Activated CD8-positive, alpha-beta memory T cell treated with anti-CD3 and anti-CD28 coated beads for 36 hours (primary cell): Measurements from ENCODE around the gene LMF1. TPM values are rescaled to one million over a fixed set of nuclear protein-coding genes. Genes with fewer than 3 reads are reported as not detected.

Experiments
- CTCF ChIA-PET: fragments of 350-600 bp; sonication (Branson Sonifier 250); formaldehyde crosslinking; loops from one replicate; lab custom pipeline; 2021; ENCODE audit warnings: antibody characterized with exemption; lab: Charles Lee
- POLR2A ChIA-PET: fragments of 350-600 bp; sonication (Branson Sonifier 250); formaldehyde crosslinking; loops from one replicate; lab custom pipeline; 2021; ENCODE audit warnings: antibody characterized with exemption; lab: Charles Lee
- total RNA-seq, 2 experiments: library from RNA; stranded (reverse); gene quantifications; one replicate each; pipeline ENCODE4 v1.2.3, GENCODE V29; 2021

Gene LMF1
- total RNA-seq, 2 experiments from 2014 or later: 7.7 to 7.8 TPM

- CTCF ChIA-PET: no interaction called here
- POLR2A ChIA-PET: no interaction called here
Observed at GRCh38 chr16:942436-943060, 28.2 kb downstream of the LMF1 start.

DNA sequence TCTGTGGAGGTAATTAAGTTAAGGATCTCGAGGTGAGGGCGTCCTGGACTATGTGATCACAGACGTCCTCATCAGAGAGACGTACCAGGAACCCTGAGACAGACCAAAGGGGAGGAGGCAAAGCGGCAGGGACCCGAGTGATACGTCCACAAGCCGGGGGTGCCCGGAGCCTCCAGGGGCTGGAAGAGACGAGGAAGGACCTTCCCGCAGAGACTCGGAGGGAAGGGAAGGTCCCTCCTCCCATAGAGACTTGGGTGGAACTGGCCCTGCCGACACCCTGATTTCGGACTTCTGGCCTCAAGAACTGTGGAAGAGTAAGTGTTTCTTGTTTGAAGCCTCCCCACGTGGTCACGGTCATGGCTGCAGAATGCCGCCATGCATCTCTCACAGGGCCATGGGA is 30.8 kb downstream of the LMF1 start:
- CTCF ChIA-PET: no interaction called here
- POLR2A ChIA-PET: no interaction called here

DNA sequence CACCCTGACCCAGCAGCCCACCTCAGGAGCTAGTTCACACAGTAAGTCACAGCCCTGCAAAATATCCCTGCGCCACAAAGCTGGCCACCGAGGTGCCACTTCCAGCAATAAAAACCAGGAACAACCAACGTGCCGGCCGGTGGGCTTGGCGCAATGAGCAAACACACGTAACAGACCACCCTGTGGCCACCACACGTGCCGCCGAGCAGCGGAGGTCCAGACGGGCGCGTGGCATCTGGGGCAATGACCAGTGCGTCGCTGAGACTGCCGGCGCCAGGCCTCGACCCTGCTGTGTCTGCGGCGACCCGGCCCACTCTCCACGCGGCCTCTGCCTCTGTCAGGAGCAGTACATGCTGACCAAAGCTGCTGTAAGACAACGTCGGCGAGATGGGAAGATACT is 31.5 kb downstream of the LMF1 start:
- POLR2A ChIA-PET: no interaction called here
- CTCF ChIA-PET: no interaction called here

GRCh38 chr16:938752-939151 is 32.0 kb downstream of the LMF1 start:
- CTCF ChIA-PET: no interaction called here
- POLR2A ChIA-PET: no interaction called here

DNA sequence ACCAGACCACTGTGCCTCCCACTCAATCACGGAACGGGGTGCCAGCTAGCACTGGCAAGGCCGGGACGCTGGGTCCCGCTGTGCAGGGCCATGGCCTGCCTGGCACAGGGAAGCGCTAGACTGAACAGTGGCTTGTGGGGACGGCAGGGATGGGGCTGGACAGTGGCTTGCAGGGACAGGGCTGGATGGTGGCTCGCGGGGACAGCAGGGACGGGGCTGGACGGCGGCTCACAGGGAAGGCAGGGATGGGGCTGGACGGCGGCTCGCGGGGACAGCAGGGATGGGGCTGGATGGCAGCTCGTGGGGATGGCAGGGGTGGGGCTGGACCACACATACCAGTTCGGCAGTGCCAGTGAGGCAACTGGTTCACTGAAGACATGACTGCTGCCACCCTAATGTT is 32.6 kb downstream of the LMF1 start:
- ChIA-PET CTCF (no interaction called here), POLR2A (no interaction called here)

DNA sequence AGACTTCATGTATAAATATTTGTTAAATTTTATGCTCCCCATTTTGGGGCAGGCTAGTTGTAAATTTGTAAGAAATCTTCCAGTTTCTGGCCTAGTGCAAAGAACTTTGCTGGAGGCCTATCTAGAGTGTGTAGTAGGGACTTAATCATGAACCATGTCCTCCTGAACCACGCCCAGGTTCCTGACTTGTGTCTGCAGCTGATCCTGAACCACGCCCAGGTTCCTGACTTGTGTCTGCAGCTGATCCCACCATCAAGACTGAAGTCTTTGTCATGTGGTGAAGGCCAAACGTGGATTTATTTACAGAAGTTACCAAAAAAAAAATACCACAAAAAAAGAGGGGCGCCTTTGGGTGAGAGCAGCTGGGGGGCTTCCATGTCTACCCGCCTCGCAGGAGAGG is 33.1 kb downstream of the LMF1 start:
- ChIA-PET CTCF (no interaction called here), POLR2A (no interaction called here)

DNA sequence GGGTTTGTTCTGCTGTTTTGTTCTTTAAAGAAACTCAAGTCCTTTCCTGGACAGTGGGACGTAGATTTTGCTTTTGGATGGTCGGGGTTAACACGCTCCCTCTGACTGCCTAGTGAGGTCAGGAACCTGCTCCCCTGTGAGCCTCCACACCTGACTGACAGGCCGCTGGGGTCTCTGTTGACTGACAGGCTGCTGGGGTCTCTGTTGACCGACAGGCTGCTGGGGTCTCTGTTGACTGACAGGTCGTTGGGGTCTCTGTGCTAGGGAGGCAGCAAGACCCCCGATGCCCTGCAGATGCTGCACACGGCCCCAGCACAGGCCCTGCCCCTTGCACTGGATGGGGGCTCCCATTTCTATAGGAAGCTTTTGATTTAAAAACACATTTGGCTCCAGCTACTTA is 33.5 kb downstream of the LMF1 start:
- POLR2A ChIA-PET: no interaction called here
- CTCF ChIA-PET: no interaction called here

GRCh38 chr16:935684-936083 is 35.1 kb downstream of the LMF1 start:
- CTCF ChIA-PET: no interaction called here

GRCh38 chr16:934178-934577 is 36.6 kb downstream of the LMF1 start:
- CTCF ChIA-PET: no interaction called here
- POLR2A ChIA-PET: no interaction called here

More at GRCh38 chr16:935684-936083, 35.1 kb downstream of the LMF1 start:
- POLR2A ChIA-PET: no interaction called here

DNA sequence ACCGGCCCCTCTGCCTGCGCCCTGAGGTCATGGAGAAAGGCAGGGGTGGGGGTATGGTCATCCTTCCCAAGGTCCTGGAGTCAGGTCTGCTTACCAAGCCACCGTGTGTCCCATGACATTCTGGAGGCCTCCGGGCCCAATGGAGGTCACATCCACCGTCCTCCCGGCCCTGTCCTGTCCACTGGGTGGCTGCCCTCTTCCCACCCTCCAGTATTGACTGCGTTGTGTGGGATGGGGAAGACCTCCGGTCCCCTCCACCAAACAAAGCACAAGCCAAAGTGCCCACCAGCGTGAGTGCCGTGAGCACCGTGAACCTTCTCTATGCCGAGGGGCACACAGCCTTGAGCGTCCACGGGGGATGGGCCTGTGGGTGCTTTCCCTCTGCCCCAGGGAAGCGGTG is 37.2 kb downstream of the LMF1 start:
- ChIA-PET POLR2A (no interaction called here), CTCF (no interaction called here)

DNA sequence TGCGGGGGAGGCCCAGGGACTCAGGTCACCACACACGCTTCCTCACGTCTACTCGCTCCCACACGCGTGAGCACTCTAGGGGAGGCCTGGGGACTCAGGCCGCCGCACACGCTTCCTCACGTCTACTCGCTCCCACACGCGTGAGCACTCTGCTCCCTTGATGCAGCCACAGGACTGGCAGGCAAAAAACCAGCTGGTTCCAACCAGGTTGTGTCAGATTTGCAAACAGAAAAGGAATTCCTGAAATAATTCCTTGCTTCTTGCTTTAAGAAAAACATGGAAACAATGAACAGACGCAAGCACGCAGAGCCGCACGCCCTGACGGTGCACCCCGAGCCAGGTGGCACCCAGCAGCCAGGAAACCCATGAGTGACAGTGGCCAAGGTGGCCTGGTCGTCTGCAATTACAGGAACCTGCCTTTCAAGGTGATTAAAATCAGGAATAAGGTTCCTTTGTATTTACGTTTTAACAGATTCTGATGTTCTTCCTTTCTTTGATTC is 37.9 kb downstream of the LMF1 start:
- CTCF ChIA-PET: no interaction called here
- POLR2A ChIA-PET: no interaction called here

- POLR2A ChIA-PET: no interaction called here
- CTCF ChIA-PET: no interaction called here
Observed at GRCh38 chr16:931626-932500, 38.9 kb downstream of the LMF1 start.

GRCh38 chr16:931171-931570 is 39.6 kb downstream of the LMF1 start:
- CTCF ChIA-PET: no interaction called here
- POLR2A ChIA-PET: no interaction called here

DNA sequence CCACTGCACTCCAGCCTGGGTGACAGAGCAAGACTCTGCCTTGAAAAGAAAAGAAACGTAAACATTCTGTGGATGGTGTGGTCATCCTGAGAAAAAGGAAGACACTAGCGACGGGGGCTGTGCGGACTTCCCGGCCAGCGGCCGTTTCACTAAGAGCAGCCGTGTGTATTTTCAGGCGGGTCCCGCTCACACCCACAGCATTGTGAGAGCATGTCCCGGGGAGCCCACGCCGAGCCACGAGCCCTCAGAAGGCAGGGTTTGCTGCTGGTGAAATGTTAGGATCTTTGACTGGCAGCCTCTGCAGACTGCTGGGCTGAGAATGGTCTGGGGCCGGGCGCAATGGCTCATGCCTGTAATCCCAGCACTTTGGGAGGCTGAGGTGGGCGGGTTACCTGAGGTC is 40.3 kb downstream of the LMF1 start:
- CTCF ChIA-PET: no interaction called here

GRCh38 chr16:930076-930475 is 40.7 kb downstream of the LMF1 start:
- CTCF ChIA-PET: no interaction called here
- POLR2A ChIA-PET: no interaction called here

More for the DNA sequence above, 40.3 kb downstream of the LMF1 start:
- POLR2A ChIA-PET: no interaction called here

DNA sequence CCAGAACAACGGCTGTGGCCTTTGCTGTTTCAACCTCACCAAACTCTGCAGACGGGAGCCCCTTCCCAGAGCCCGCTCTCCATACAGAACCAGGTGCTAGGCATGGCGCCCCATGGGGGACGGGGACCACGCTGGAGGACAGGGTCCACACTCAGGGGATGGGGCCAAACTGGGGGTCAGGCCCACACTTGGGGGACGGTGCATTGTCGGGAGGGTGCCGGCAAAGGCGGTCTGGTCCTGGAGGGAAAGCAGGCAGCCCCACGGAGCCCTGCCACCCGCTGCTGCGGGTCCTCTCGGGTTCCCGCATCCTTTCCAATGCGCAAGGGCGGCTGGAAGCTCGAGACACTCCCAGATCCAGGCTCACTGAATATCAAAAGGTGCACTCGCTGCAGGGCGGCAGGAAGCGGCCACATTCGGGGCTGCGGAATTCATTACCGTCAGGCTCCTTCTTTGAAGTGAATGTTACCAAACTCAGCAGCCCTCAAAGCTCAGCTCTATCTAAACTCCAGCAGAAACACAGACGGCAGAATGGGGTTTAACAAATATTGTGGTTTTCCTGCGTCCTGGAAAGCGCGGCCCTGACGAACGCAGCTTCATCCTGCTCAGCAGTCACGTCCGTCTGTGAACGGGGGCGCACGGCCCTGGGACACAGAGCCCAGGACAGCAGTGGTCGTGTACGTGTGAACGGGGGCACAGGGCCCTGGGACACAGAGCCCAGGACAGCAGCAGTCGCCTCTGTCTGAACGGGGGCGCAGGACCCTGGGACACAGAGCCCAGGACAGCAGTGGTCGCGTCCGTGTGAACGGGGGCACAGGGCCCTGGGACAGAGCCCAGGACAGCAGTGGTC is 41.3 kb downstream of the LMF1 start:
- POLR2A ChIA-PET: no interaction called here
- CTCF ChIA-PET: no interaction called here

DNA sequence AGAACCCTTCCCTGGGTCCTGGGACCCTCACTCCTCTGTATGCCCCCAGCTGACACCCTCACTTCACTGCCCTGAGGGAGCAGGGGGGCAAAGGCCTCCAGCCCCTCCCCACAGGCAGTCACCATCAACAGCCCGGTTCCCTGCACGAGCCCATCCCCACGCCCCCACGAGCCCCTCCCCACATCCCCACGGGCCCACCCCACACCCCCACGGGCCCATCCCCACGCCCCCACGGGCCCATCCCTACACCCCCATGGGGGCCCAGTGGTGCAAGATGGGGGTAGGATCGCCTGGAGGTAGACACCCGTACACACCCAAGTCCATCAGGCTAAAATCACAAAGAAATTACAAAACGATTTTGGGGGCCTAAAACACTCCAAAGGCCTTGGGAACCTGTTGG is 42.3 kb downstream of the LMF1 start:
- POLR2A ChIA-PET: no interaction called here
- CTCF ChIA-PET: no interaction called here

GRCh38 chr16:927931-928330 is 42.9 kb downstream of the LMF1 start:
- ChIA-PET CTCF (no interaction called here), POLR2A (no interaction called here)

DNA sequence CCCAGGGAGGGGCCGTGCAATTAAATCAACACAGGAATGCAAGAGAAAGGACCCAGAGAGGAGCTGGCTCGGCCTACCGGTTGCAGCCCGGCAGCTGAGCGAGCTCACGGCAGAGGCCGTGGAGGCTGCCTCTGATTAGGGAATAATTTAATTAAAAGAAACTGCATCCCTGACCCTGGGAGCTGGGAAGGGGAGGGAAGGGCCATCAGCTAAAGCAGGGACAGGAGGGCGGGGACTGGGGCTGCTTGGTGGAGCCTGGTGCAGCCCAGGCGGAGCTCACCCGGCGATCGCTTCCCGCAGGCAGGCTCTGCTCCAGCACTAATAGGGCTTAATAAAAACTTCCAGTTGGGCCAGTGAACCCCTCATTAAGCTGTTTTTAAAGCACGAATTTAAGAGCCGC is 43.4 kb downstream of the LMF1 start:
- ChIA-PET CTCF (no interaction called here), POLR2A (no interaction called here)

GRCh38 chr16:926715-927114 is 44.1 kb downstream of the LMF1 start:
- POLR2A ChIA-PET: no interaction called here

More at GRCh38 chr16:926715-927114, 44.1 kb downstream of the LMF1 start:
- CTCF ChIA-PET: no interaction called here
